ENCODE data around the gene FXYD5. TPM values are rescaled to one million over a fixed set of nuclear protein-coding genes. Genes with fewer than 3 reads are reported as not detected.

FXYD5 gene
- total RNA-seq, 2 experiments from 2014 or later = 82.1 to 147 TPM

DNA sequence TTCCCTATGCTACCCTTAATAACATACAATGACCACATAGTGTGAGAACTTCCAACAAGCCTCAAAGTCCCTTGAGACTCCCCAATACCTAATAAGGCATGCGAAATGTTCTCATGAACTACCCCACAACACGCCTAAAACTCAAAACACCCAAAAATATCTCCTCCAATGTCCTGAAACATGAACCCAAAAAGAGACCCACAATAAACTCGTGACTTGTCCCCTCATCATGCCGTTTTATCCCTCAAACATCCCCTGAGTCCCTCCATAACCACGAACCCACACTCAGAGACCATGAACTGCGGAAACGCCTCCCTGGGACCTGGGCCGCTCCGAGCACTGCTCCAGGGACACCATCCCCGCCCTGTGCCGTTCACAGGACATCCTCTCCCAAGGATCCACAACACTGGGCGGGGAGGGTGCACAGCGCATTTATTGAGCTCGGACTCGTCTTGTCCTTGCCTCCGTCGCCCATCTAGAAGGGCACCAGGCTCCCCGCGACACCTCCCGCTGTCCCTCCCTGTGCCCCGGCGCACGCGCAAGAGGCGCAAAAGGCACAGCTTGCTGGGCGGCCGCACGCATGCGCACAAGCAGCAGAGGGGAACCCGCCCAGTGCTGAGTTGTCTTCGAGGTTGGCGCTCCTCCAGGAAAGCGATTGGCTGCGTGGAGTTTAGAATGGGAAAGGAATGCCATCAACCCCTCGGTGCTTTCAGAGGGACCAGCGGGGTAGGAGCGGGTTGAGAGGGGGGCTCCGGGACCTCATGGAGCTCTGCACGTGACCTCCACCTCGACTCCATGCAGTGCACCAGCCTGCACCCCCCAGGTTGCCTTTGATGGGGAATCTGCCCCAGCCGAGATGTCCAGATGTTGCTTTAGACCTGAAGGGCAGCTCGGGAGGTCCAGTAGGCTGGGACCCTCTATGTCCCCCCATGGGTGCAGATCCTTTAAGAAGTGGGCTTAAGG, 30.2 kb upstream of the FXYD5 start:
- no peaks in the 10 kb centered on the region for H3K36me3 ChIP-seq (ENCODE audit: insufficient read depth, low read length)
- DNase-seq (ENCODE audit: low spot score) = peak; percentile 89
- H3K4me2 ChIP-seq (ENCODE audit: low read length) = peak overlapping the region; percentile 74
- H3K27ac ChIP-seq (ENCODE audit: low read depth, low read length, poor library complexity, severe bottlenecking) = no peak overlapping the region
- CTCF ChIA-PET (ENCODE audit: unreplicated experiment) = interaction anchor here (0.9 to 1.3 kb wide), 2 partner anchors 11 to 17 kb away, joined by 4 read pairs; no protein-coding TSS in a partner anchor
- peaks cover 13% of the 10 kb centered on the region for H3K4me1 ChIP-seq (ENCODE audit: insufficient read depth, low read length, poor library complexity, severe bottlenecking)
- peak overlapping the region; percentile 85 for H2AFZ ChIP-seq (ENCODE audit: low read length)
- no peaks in the 10 kb centered on the region for H4K20me1 ChIP-seq (ENCODE audit: insufficient read depth, low read length)
- POLR2A ChIA-PET = interaction anchor here (0.9 to 1.4 kb wide), 3 partner anchors 10 to 136 kb away, joined by 3 to 4 read pairs (median 3); no protein-coding TSS in a partner anchor
- H3K79me2 ChIP-seq (ENCODE audit: insufficient read depth, low read depth, low read length) = no peaks in the 10 kb centered on the region
- TF ChIP-seq, protein P1, sequence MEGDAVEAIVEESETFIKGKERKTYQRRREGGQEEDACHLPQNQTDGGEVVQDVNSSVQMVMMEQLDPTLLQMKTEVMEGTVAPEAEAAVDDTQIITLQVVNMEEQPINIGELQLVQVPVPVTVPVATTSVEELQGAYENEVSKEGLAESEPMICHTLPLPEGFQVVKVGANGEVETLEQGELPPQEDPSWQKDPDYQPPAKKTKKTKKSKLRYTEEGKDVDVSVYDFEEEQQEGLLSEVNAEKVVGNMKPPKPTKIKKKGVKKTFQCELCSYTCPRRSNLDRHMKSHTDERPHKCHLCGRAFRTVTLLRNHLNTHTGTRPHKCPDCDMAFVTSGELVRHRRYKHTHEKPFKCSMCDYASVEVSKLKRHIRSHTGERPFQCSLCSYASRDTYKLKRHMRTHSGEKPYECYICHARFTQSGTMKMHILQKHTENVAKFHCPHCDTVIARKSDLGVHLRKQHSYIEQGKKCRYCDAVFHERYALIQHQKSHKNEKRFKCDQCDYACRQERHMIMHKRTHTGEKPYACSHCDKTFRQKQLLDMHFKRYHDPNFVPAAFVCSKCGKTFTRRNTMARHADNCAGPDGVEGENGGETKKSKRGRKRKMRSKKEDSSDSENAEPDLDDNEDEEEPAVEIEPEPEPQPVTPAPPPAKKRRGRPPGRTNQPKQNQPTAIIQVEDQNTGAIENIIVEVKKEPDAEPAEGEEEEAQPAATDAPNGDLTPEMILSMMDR (conservative IDR thresholded peaks at IDR 0.05; ENCODE audit: low read length) = no peak
- no peak for TF ChIP-seq EZH2phosphoT487 (IDR thresholded peaks at IDR 0.05; ENCODE audit: borderline replicate concordance, low read depth, low read length)
- H3K9me2 ChIP-seq (ENCODE audit: insufficient read depth, low read length) = no peaks in the 10 kb centered on the region
- intact Hi-C loops (cut with micrococcal nuclease; ENCODE audit: unreplicated experiment) = no loop called here
- H3K4me3 ChIP-seq (ENCODE audit: low read depth, low read length, poor library complexity, severe bottlenecking) = peak overlapping the region; percentile 58
- no TSS peak for BruUV-seq (replicated peaks)
- H3K9me3 ChIP-seq (ENCODE audit: low read length) = no peaks in the 10 kb centered on the region

DNA sequence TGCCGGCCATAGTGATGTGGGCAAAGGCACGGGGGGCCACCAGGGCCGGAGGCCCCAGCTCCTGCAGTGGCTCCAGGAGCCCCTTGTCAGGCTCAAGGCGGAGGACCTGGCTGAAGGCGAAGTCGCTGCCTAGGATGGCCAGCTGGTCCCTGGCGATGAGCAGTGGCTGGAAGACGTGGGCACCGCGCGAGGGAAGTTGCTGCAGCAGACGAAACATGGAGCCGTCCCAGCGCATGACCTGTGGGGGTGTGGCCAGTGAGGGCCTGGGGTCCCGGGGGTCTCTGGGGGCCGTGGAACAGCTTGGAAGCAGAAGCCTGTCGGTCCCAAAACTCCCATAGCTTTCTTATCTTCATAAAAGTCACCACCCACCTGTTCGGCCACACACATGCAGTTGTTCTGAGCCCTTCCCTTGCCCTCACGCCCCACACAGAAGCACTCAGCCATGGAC, 29.2 kb upstream of the FXYD5 start:
- Histone ChIP-seq H3K79me2 (ENCODE audit: insufficient read depth, low read depth, low read length) (no peaks in the 10 kb centered on the region), H3K4me1 (ENCODE audit: insufficient read depth, low read length, poor library complexity, severe bottlenecking) (peaks cover 13% of the 10 kb centered on the region), H3K36me3 (ENCODE audit: insufficient read depth, low read length) (no peaks in the 10 kb centered on the region), H3K27ac (ENCODE audit: low read depth, low read length, poor library complexity, severe bottlenecking) (no peak overlapping the region), H3K4me3 (ENCODE audit: low read depth, low read length, poor library complexity, severe bottlenecking) (no peak overlapping the region), H3K9me2 (ENCODE audit: insufficient read depth, low read length) (no peaks in the 10 kb centered on the region), H2AFZ (ENCODE audit: low read length) (no peak overlapping the region), H3K4me2 (ENCODE audit: low read length) (peak overlapping the region; percentile 74), H4K20me1 (ENCODE audit: insufficient read depth, low read length) (no peaks in the 10 kb centered on the region), H3K9me3 (ENCODE audit: low read length) (no peaks in the 10 kb centered on the region)
- ChIA-PET POLR2A (interaction anchor here (0.9 kb wide), 1 partner anchor 137 kb away, joined by 3 read pairs; no protein-coding TSS in a partner anchor), CTCF (ENCODE audit: unreplicated experiment) (interaction anchor here (0.9 to 1.3 kb wide), 2 partner anchors 10 to 16 kb away, joined by 4 read pairs; no protein-coding TSS in a partner anchor)
- no peak for DNase-seq (ENCODE audit: low spot score)
- TF ChIP-seq, protein P1 (conservative IDR thresholded peaks at IDR 0.05; ENCODE audit: low read length) = no peak
- TF ChIP-seq EZH2phosphoT487 (IDR thresholded peaks at IDR 0.05; ENCODE audit: borderline replicate concordance, low read depth, low read length) = no peak
- no TSS peak for BruUV-seq (replicated peaks)
- intact Hi-C loops (cut with micrococcal nuclease; ENCODE audit: unreplicated experiment) = no loop called here
